ENCODE measurements around the gene TLE4.

The TLE4 gene

DNA sequence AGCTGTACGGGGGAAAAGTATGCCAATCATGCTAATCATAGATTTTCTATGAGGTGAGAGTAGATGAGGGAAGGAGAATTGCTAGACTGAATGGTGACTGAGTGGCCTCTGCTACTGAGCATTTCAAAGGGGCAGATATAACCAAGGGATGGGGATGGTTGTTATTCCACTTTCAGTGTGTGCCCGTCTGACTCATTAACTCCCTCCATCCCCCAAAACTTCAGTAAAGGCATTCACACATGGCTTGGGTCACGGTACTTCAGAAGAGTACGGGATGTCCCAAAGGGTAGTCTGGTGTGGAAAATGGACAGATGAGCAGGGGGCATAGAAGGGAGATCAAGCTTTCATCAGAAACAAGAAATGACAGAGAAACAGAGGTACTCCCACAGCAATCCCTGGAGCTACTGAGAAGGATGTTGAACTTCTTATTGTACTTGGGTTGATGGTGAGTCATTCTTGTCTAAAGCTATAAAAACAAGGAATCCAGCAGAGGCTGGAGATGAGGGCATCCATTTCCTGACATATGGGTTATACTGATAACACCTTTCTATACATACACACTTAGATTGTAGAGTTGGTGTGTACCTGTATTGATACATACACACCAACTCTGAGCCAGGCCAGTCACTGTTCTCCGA lies 8.9 kb upstream of the TLE4 start:
- ChIA-PET CTCF (no interaction called here), POLR2A (no interaction called here)
- H3K4me3 ChIP-seq (ENCODE audit: control insufficient read depth in 1 of 7, extremely low read depth in 1 of 7, insufficient read depth in 4 of 7, low read depth in 2 of 7, low read length in 6 of 7) = no peak overlapping the region
- H3K27me3 ChIP-seq (replicated peaks in 2 of 5; ENCODE audit: control insufficient read depth in 4 of 5, insufficient read depth in 5 of 5, low read length in 4 of 5) = peaks cover 0 to 4% (median 0%) of the 10 kb centered on the region in 5 experiments
- H3K27ac ChIP-seq (ENCODE audit: insufficient read depth in 1 of 2, low read depth in 1 of 2, low read length in 2 of 2, poor library complexity in 1 of 2, severe bottlenecking in 2 of 2) = no peak overlapping the region
- peak in 1 of 3 donors; percentile 45 for DNase-seq
- H3K36me3 ChIP-seq (ENCODE audit: control insufficient read depth in 4 of 4, insufficient read depth in 4 of 4, low read length in 3 of 4) = no peaks in the 10 kb centered on the region
- WGBS (ENCODE audit: insufficient coverage) = 100% methylated on average over 2 of the region's 5 CpGs
- H3K4me1 ChIP-seq (ENCODE audit: control extremely low read depth in 1 of 4, control insufficient read depth in 4 of 4, insufficient read depth in 4 of 4, low read length in 3 of 4) = peaks cover 0 to 11% (median 5%) of the 10 kb centered on the region in 4 experiments
- H3K9me3 ChIP-seq (ENCODE audit: control extremely low read depth in 1 of 5, control insufficient read depth in 4 of 5, insufficient read depth in 2 of 5, low read depth in 1 of 5, low read length in 4 of 5) = no peaks in the 10 kb centered on the region

- ChIA-PET POLR2A (no interaction called here), CTCF (no interaction called here)
- DNase-seq = no peak
- Histone ChIP-seq H3K27ac (ENCODE audit: insufficient read depth in 1 of 2, low read depth in 1 of 2, low read length in 2 of 2, poor library complexity in 1 of 2, severe bottlenecking in 2 of 2) (no peak overlapping the region), H3K4me3 (ENCODE audit: control insufficient read depth in 1 of 7, extremely low read depth in 1 of 7, insufficient read depth in 4 of 7, low read depth in 2 of 7, low read length in 6 of 7) (no peak overlapping the region), H3K4me1 (ENCODE audit: control extremely low read depth in 1 of 4, control insufficient read depth in 4 of 4, insufficient read depth in 4 of 4, low read length in 3 of 4) (peaks cover 0 to 12% (median 5%) of the 10 kb centered on the region in 4 experiments), H3K36me3 (ENCODE audit: control insufficient read depth in 4 of 4, insufficient read depth in 4 of 4, low read length in 3 of 4) (no peaks in the 10 kb centered on the region), H3K9me3 (ENCODE audit: control extremely low read depth in 1 of 5, control insufficient read depth in 4 of 5, insufficient read depth in 2 of 5, low read depth in 1 of 5, low read length in 4 of 5) (no peaks in the 10 kb centered on the region), H3K27me3 (replicated peaks in 2 of 5; ENCODE audit: control insufficient read depth in 4 of 5, insufficient read depth in 5 of 5, low read length in 4 of 5) (peaks cover 0 to 4% (median 0%) of the 10 kb centered on the region in 5 experiments)
- no CpG with 5 or more reads among the region's 2 CpGs for WGBS (ENCODE audit: insufficient coverage)
Observed at GRCh38 chr9:79564105-79564504, 7.7 kb upstream of the TLE4 start.

- Histone ChIP-seq H3K9me3 (ENCODE audit: control extremely low read depth in 1 of 5, control insufficient read depth in 4 of 5, insufficient read depth in 2 of 5, low read depth in 1 of 5, low read length in 4 of 5) (no peaks in the 10 kb centered on the region), H3K4me1 (ENCODE audit: control extremely low read depth in 1 of 4, control insufficient read depth in 4 of 4, insufficient read depth in 4 of 4, low read length in 3 of 4) (peaks cover 0 to 9% (median 4%) of the 10 kb centered on the region in 4 experiments), H3K27me3 (replicated peaks in 2 of 5; ENCODE audit: control insufficient read depth in 4 of 5, insufficient read depth in 5 of 5, low read length in 4 of 5) (peaks cover 0 to 9% (median 4%) of the 10 kb centered on the region in 5 experiments), H3K27ac (ENCODE audit: insufficient read depth in 1 of 2, low read depth in 1 of 2, low read length in 2 of 2, poor library complexity in 1 of 2, severe bottlenecking in 2 of 2) (no peak overlapping the region), H3K36me3 (ENCODE audit: control insufficient read depth in 4 of 4, insufficient read depth in 4 of 4, low read length in 3 of 4) (no peaks in the 10 kb centered on the region), H3K4me3 (ENCODE audit: control insufficient read depth in 1 of 7, extremely low read depth in 1 of 7, insufficient read depth in 4 of 7, low read depth in 2 of 7, low read length in 6 of 7) (no peak overlapping the region)
- ChIA-PET POLR2A (interaction anchor here (0.6 kb wide), 1 partner anchor 1126 kb away, joined by 3 read pairs; no protein-coding TSS in a partner anchor), CTCF (interaction anchor here (1.1 to 1.4 kb wide), 2 partner anchors 55 to 87 kb away, joined by 3 to 4 read pairs; no protein-coding TSS in a partner anchor)
- WGBS (ENCODE audit: insufficient coverage) = 83% methylated on average over 2 of the region's 2 CpGs
- DNase-seq = peak in 2 of 3 donors; percentile 50 to 53
Observed at GRCh38 chr9:79565245-79565644, 6.5 kb upstream of the TLE4 start.

GRCh38 chr9:79567671-79568098 lies 4.1 kb upstream of the TLE4 start:
- POLR2A ChIA-PET = no interaction called here
- H3K4me1 ChIP-seq (ENCODE audit: control extremely low read depth in 1 of 4, control insufficient read depth in 4 of 4, insufficient read depth in 4 of 4, low read length in 3 of 4) = peaks cover 0 to 9% (median 5%) of the 10 kb centered on the region in 4 experiments
- CTCF ChIA-PET = interaction anchor here (1.0 to 3.4 kb wide), 5 partner anchors 12 to 438 kb away, joined by 3 to 12 read pairs (median 4); no protein-coding TSS in a partner anchor
- WGBS (ENCODE audit: insufficient coverage) = 69% methylated on average over 2 of the region's 2 CpGs
- no peaks in the 10 kb centered on the region for H3K9me3 ChIP-seq (ENCODE audit: control extremely low read depth in 1 of 5, control insufficient read depth in 4 of 5, insufficient read depth in 2 of 5, low read depth in 1 of 5, low read length in 4 of 5)
- DNase-seq = no peak
- H3K27me3 ChIP-seq (replicated peaks in 2 of 5; ENCODE audit: control insufficient read depth in 4 of 5, insufficient read depth in 5 of 5, low read length in 4 of 5) = peaks cover 0 to 8% (median 4%) of the 10 kb centered on the region in 5 experiments
- no peaks in the 10 kb centered on the region for H3K36me3 ChIP-seq (ENCODE audit: control insufficient read depth in 4 of 4, insufficient read depth in 4 of 4, low read length in 3 of 4)
- H3K27ac ChIP-seq (ENCODE audit: insufficient read depth in 1 of 2, low read depth in 1 of 2, low read length in 2 of 2, poor library complexity in 1 of 2, severe bottlenecking in 2 of 2) = no peak overlapping the region
- H3K4me3 ChIP-seq (ENCODE audit: control insufficient read depth in 1 of 7, extremely low read depth in 1 of 7, insufficient read depth in 4 of 7, low read depth in 2 of 7, low read length in 6 of 7) = no peak overlapping the region

- H3K4me1 ChIP-seq (ENCODE audit: control extremely low read depth in 1 of 4, control insufficient read depth in 4 of 4, insufficient read depth in 4 of 4, low read length in 3 of 4) = peaks cover 0 to 9% (median 5%) of the 10 kb centered on the region in 4 experiments
- H3K36me3 ChIP-seq (ENCODE audit: control insufficient read depth in 4 of 4, insufficient read depth in 4 of 4, low read length in 3 of 4) = no peaks in the 10 kb centered on the region
- no peaks in the 10 kb centered on the region for H3K9me3 ChIP-seq (ENCODE audit: control extremely low read depth in 1 of 5, control insufficient read depth in 4 of 5, insufficient read depth in 2 of 5, low read depth in 1 of 5, low read length in 4 of 5)
- 90% methylated on average over 3 of the region's 7 CpGs for WGBS (ENCODE audit: insufficient coverage)
- ChIA-PET POLR2A (no interaction called here), CTCF (interaction anchor here (0.9 to 3.4 kb wide), 3 partner anchors 12 to 90 kb away, joined by 3 to 12 read pairs (median 6); no protein-coding TSS in a partner anchor)
- H3K27ac ChIP-seq (ENCODE audit: insufficient read depth in 1 of 2, low read depth in 1 of 2, low read length in 2 of 2, poor library complexity in 1 of 2, severe bottlenecking in 2 of 2) = no peak overlapping the region
- no peak overlapping the region for H3K4me3 ChIP-seq (ENCODE audit: control insufficient read depth in 1 of 7, extremely low read depth in 1 of 7, insufficient read depth in 4 of 7, low read depth in 2 of 7, low read length in 6 of 7)
- DNase-seq = peak in 2 of 3 donors; percentile 61 to 65
- H3K27me3 ChIP-seq (replicated peaks in 2 of 5; ENCODE audit: control insufficient read depth in 4 of 5, insufficient read depth in 5 of 5, low read length in 4 of 5) = peaks cover 0 to 8% (median 4%) of the 10 kb centered on the region in 5 experiments
Observed at GRCh38 chr9:79568337-79569101, 3.2 kb upstream of the TLE4 start.

- Histone ChIP-seq H3K36me3 (ENCODE audit: control insufficient read depth in 4 of 4, insufficient read depth in 4 of 4, low read length in 3 of 4) (no peaks in the 10 kb centered on the region), H3K4me1 (ENCODE audit: control extremely low read depth in 1 of 4, control insufficient read depth in 4 of 4, insufficient read depth in 4 of 4, low read length in 3 of 4) (peaks cover 13 to 22% (median 19%) of the 10 kb centered on the region in 4 experiments), H3K27me3 (replicated peaks in 2 of 5; ENCODE audit: control insufficient read depth in 4 of 5, insufficient read depth in 5 of 5, low read length in 4 of 5) (peaks cover 0 to 8% (median 4%) of the 10 kb centered on the region in 5 experiments), H3K4me3 (ENCODE audit: control insufficient read depth in 1 of 7, extremely low read depth in 1 of 7, insufficient read depth in 4 of 7, low read depth in 2 of 7, low read length in 6 of 7) (peak overlapping the region; percentile 28 to 95 (median 88)), H3K27ac (ENCODE audit: insufficient read depth in 1 of 2, low read depth in 1 of 2, low read length in 2 of 2, poor library complexity in 1 of 2, severe bottlenecking in 2 of 2) (no peak overlapping the region), H3K9me3 (ENCODE audit: control extremely low read depth in 1 of 5, control insufficient read depth in 4 of 5, insufficient read depth in 2 of 5, low read depth in 1 of 5, low read length in 4 of 5) (no peaks in the 10 kb centered on the region)
- POLR2A ChIA-PET = no interaction called here
- peak in 1 of 3 donors; percentile 37 for DNase-seq
- WGBS (ENCODE audit: insufficient coverage) = 14% methylated on average over 15 of the region's 18 CpGs
- CTCF ChIA-PET = no interaction called here
Observed at GRCh38 chr9:79569814-79570447, 1.8 kb upstream of the TLE4 start.
